Epithelial cell of proximal tubule (primary cell): ENCODE data around the gene NAV1. TPM values are rescaled to one million over a fixed set of nuclear protein-coding genes. Genes with fewer than 3 reads are reported as not detected.
"Not testable (repeated sequence)": the region's sequence is repeated elsewhere in the genome, so short reads cannot be mapped to it uniquely, and the experiment has no call there.

Experiments
- DNase-seq: peaks from one replicate; pipeline ENCODE4 v3.0.0-alpha.2; 2011; ENCODE audit warnings: low read depth
- H3K4me3 ChIP-seq: 2 replicates; pipeline ENCODE4 v1.5.1; 2011; ENCODE audit warnings: low read depth, mild to moderate bottlenecking, low read length
- CTCF ChIP-seq: conservative IDR thresholded peaks from 2 replicates; pipeline ENCODE4 v1.5.1; 2012; ENCODE audit warnings: low read depth, mild to moderate bottlenecking, low read length
- total RNA-seq: library from RNA; depleted of rRNA; stranded (reverse); fragments of >200 nt; gene quantifications from 2 replicates; pipeline ENCODE4 v1.2.3, GENCODE V29; 2015

The NAV1 gene
- total RNA-seq, 1 donor from 2014 or later, result 24.3 TPM

- no peak for DNase-seq
- no peak for TF ChIP-seq CTCF
- no peak overlapping the region for H3K4me3 ChIP-seq
Observed at GRCh38 chr1:201515062-201515750, 23.7 kb upstream of the NAV1 start.

- no peak for TF ChIP-seq CTCF
- no peak overlapping the region for H3K4me3 ChIP-seq
- DNase-seq, result no peak
Observed at GRCh38 chr1:201515895-201516294, 23.0 kb upstream of the NAV1 start.

- no peak for TF ChIP-seq CTCF
Observed at GRCh38 chr1:201516511-201517127, 22.3 kb upstream of the NAV1 start.

GRCh38 chr1:201517631-201518030 is 21.3 kb upstream of the NAV1 start:
- no peak for TF ChIP-seq CTCF
- no peak for DNase-seq
- no peak overlapping the region for H3K4me3 ChIP-seq

More at GRCh38 chr1:201516511-201517127, 22.3 kb upstream of the NAV1 start:
- DNase-seq, result no peak
- H3K4me3 ChIP-seq, result no peak overlapping the region

GRCh38 chr1:201518071-201518470 is 20.9 kb upstream of the NAV1 start:
- DNase-seq, result no peak
- H3K4me3 ChIP-seq, result no peak overlapping the region

GRCh38 chr1:201520046-201520575 is 18.8 kb upstream of the NAV1 start:
- DNase-seq, H3K4me3 ChIP-seq: not testable (repeated sequence)

More at GRCh38 chr1:201518071-201518470, 20.9 kb upstream of the NAV1 start:
- no peak for TF ChIP-seq CTCF

GRCh38 chr1:201525193-201525778 is 13.6 kb upstream of the NAV1 start:
- no peak overlapping the region for H3K4me3 ChIP-seq
- TF ChIP-seq CTCF, result no peak
- DNase-seq, result no peak
